A549 (cell line): ENCODE data around the gene ACIN1. TPM values are rescaled to one million over a fixed set of nuclear protein-coding genes. Genes with fewer than 3 reads are reported as not detected.

Experiments
- ATAC-seq, 2 experiments: fragments of 200-7000 bp in 1 of 2; fragments of >200 bp in 1 of 2; cut with Nextera tagmentation in 1 of 2; cut with Tn5 transposase in 1 of 2; 3 replicates each; pipeline versions ENCODE4 v1.8.0 to v1.9.1; 2018 to 2020; ENCODE audit warnings: mild to moderate bottlenecking in 1 of 2, moderate library complexity in 1 of 2
- CTCF ChIA-PET: fragments of 300-600 bp; sonication (Branson Sonifier 250); formaldehyde crosslinking; extraction: SDS; loops from one replicate; lab custom pipeline; 2021; ENCODE audit warnings: antibody characterized with exemption, inconsistent platforms; lab: Yijun Ruan, JAX
- POLR2A ChIA-PET: fragments of 350-600 bp; formaldehyde crosslinking; extraction: SDS; loops from one replicate; lab custom pipeline; 2021; ENCODE audit warnings: antibody characterized with exemption, inconsistent platforms; lab: Yijun Ruan, JAX
- DNase-seq, 2 experiments: peaks; one replicate each; pipeline versions ENCODE4 v3.0.0 to v3.0.0-alpha.2; 2011 to 2016; ENCODE audit warnings: low read depth in 1 of 2, low spot score in 1 of 2
- FAIRE-seq: peaks from 2 replicates; lab custom pipeline; 2011; peaks lifted over from hg19 to GRCh38; lab: Jason Lieb, UNC
- H3K27ac ChIP-seq, 2 experiments: fragments of >200 bp; sonication (Bioruptor Twin); formaldehyde crosslinking; 3 replicates each; pipeline ENCODE4 v1.5.1; 2016 to 2017
- H3K4me1 ChIP-seq: fragments of >200 bp; sonication (Bioruptor Twin); formaldehyde crosslinking; 3 replicates; pipeline ENCODE4 v1.6.1; 2016
- H3K4me2 ChIP-seq: fragments of >200 bp; sonication (Bioruptor Twin); formaldehyde crosslinking; 3 replicates; pipeline ENCODE4 v1.6.1; 2016
- H3K4me3 ChIP-seq: fragments of >200 bp; sonication (Bioruptor Twin); formaldehyde crosslinking; 3 replicates; pipeline ENCODE4 v1.5.1; 2016
- H3K9me3 ChIP-seq: fragments of >200 bp; sonication (Bioruptor Twin); formaldehyde crosslinking; 3 replicates; pipeline ENCODE4 v1.6.1; 2016
- BHLHE40 ChIP-seq: IDR thresholded peaks from 2 replicates; pipeline ENCODE4 v1.6.1; 2012; ENCODE audit warnings: low read depth, low read length, inconsistent platforms
- CBX2 ChIP-seq: fragments of 200-600 bp; sonication (generic); IDR thresholded peaks from 2 replicates; pipeline ENCODE4 v1.6.1; 2016; ENCODE audit warnings: low read depth, mild to moderate bottlenecking, borderline replicate concordance
- CBX8 ChIP-seq: fragments of 200-600 bp; sonication (generic); IDR thresholded peaks from 2 replicates; pipeline ENCODE4 v1.6.1; 2016
- CTCF ChIP-seq: fragments of >200 bp; sonication (Bioruptor Twin); formaldehyde crosslinking; IDR thresholded peaks from 3 replicates; pipeline ENCODE4 v1.5.1; 2016
- E2F6 ChIP-seq: IDR thresholded peaks from 2 replicates; pipeline ENCODE4 v1.6.1; 2012; ENCODE audit warnings: low read depth, borderline replicate concordance
- ELK1 ChIP-seq: fragments of 150-350 bp; IDR thresholded peaks from 2 replicates; pipeline ENCODE4 v1.6.1; 2014; ENCODE audit warnings: low read depth, mild to moderate bottlenecking, low read length
- EP300 ChIP-seq, 2 experiments: fragments of >200 bp; sonication (Bioruptor Twin); formaldehyde crosslinking; IDR thresholded peaks; 2 replicates in 1 of 2; 3 replicates in 1 of 2; pipeline ENCODE4 v1.6.1; 2016 to 2017
- HDAC2 ChIP-seq: fragments of 200-600 bp; sonication (generic); IDR thresholded peaks from 2 replicates; pipeline ENCODE4 v1.6.1; 2016
- HOXB5 ChIP-seq: fragments of 250-450 bp; sonication (Bioruptor Pico); IDR thresholded peaks from 2 replicates; pipeline ENCODE4 v1.5.0; 2020; ENCODE audit warnings: mild to moderate bottlenecking, moderate library complexity
- MAFK ChIP-seq: fragments of 450-650 bp; IDR thresholded peaks from 2 replicates; pipeline ENCODE4 v1.6.1; 2014; ENCODE audit not compliant: partially characterized antibody
- NFE2L2 ChIP-seq: fragments of 150-350 bp; conservative IDR thresholded peaks from 2 replicates; pipeline ENCODE4 v1.6.1; 2014; ENCODE audit warnings: low read length
- NPAS2 ChIP-seq: fragments of 250-450 bp; sonication (Bioruptor Pico); IDR thresholded peaks from 2 replicates; pipeline ENCODE4 v1.8.0; 2022; ENCODE audit warnings: mild to moderate bottlenecking, moderate library complexity, borderline replicate concordance
- PHF8 ChIP-seq: fragments of 200-600 bp; sonication (generic); IDR thresholded peaks from 2 replicates; pipeline ENCODE4 v1.6.1; 2016; ENCODE audit warnings: low read depth, mild to moderate bottlenecking, antibody characterized with exemption, moderate library complexity, borderline replicate concordance
- REST ChIP-seq: fragments of 200-600 bp; sonication (generic); IDR thresholded peaks from 2 replicates; pipeline ENCODE4 v1.6.1; 2016; ENCODE audit warnings: antibody characterized with exemption, mild to moderate bottlenecking, moderate library complexity
- RFX5 ChIP-seq: fragments of 450-650 bp; IDR thresholded peaks from 2 replicates; pipeline ENCODE4 v1.7.1; 2014; ENCODE audit warnings: antibody characterized with exemption, mild to moderate bottlenecking, moderate library complexity
- SMC3 ChIP-seq: fragments of >200 bp; sonication (Bioruptor Twin); formaldehyde crosslinking; IDR thresholded peaks from 3 replicates; pipeline ENCODE4 v1.6.1; 2018; ENCODE audit warnings: inconsistent platforms
- SREBF2 ChIP-seq: fragments of 450-650 bp; IDR thresholded peaks from 2 replicates; pipeline ENCODE4 v1.6.1; 2014; ENCODE audit warnings: mild to moderate bottlenecking, moderate library complexity
- USF2 ChIP-seq: fragments of 450-650 bp; IDR thresholded peaks from 2 replicates; pipeline ENCODE4 v1.6.1; 2014; ENCODE audit warnings: antibody characterized with exemption
- ZNF302 ChIP-seq: fragments of 250-450 bp; sonication (Bioruptor Pico); IDR thresholded peaks from 2 replicates; pipeline ENCODE4 v1.9.0; 2021; ENCODE audit warnings: inconsistent platforms, mild to moderate bottlenecking, moderate library complexity
- WGBS: methylation state at CpG from one replicate; pipeline ENCODE4 v1.1.6; 2017; ENCODE audit errors: missing lambda C conversion rate; 5-methylcytosine and 5-hydroxymethylcytosine counted together
- polyA plus RNA-seq, 4 experiments: library from polyadenylated mRNA; depleted of rRNA in 3 of 4; stranded (reverse); fragments of >200 nt; fragmentation: RNase III in 1 of 4; extraction: RNeasy Plus Mini Kit Qiagen cat#74134 plus additional on column Dnase treatment in 1 of 4; gene quantifications; 2 replicates in 3 of 4; 3 replicates in 1 of 4; pipeline ENCODE4 v1.2.3, GENCODE V29; 2011 to 2017

The ACIN1 gene
- polyA plus RNA-seq, 2 of the 4 experiments (the other 2 are of a cell fraction): 140 to 147 TPM

GRCh38 chr14:23102801-23103200 is 7.9 kb upstream of the ACIN1 start:
- 72% methylated on average over 2 of the region's 2 CpGs for WGBS
- Histone ChIP-seq H3K27ac (no peak overlapping the region), H3K4me1 (no peaks in the 10 kb centered on the region), H3K4me3 (no peak overlapping the region), H3K4me2 (no peak overlapping the region), H3K9me3 (no peaks in the 10 kb centered on the region)
- CTCF ChIA-PET: interaction anchor here (0.9 to 8.3 kb wide), 9 partner anchors 10 to 192 kb away, joined by 3 to 56 read pairs (median 8); no protein-coding TSS in a partner anchor
- ATAC-seq (no peak), DNase-seq (no peak), FAIRE-seq (no peak)
- POLR2A ChIA-PET: no interaction called here
- TF ChIP-seq NFE2L2: no peak
- no peak for TF ChIP-seq SREBF2
- no peak for TF ChIP-seq CBX2
- no peak for TF ChIP-seq MAFK
- no peak for TF ChIP-seq ZNF302 (CRISPR knock-in tag)
- TF ChIP-seq USF2: no peak
- TF ChIP-seq ELK1: no peak
- no peak for TF ChIP-seq HOXB5 (CRISPR knock-in tag)
- TF ChIP-seq HDAC2: no peak
- no peak for TF ChIP-seq RFX5
- TF ChIP-seq CTCF: no peak

- TF ChIP-seq E2F6 (no peak), NPAS2 (CRISPR knock-in tag) (no peak), BHLHE40 (no peak), ELK1 (no peak), CBX8 (no peak), SMC3 (no peak), PHF8 (no peak), REST (no peak), EP300 (IDR thresholded peaks at IDR 0.05) (no peak)
- ChIA-PET POLR2A (no interaction called here), CTCF (interaction anchor here (0.7 to 8.3 kb wide), 12 partner anchors 8 to 118 kb away, joined by 3 to 56 read pairs (median 8); no protein-coding TSS in a partner anchor)
- no peak for DNase-seq
- FAIRE-seq: no peak
- Histone ChIP-seq H3K4me1 (peaks cover under 1% of the 10 kb centered on the region; the same call in 1 of the 3 replicates), H3K4me3 (no peak overlapping the region), H3K9me3 (no peaks in the 10 kb centered on the region), H3K4me2 (no peak overlapping the region), H3K27ac (no peak overlapping the region)
- WGBS: 79% methylated on average over 10 of the region's 10 CpGs
- no peak; a peak in 1 of 6 replicates for ATAC-seq
These were observed 7.2 kb upstream of the ACIN1 start for GRCh38 chr14:23101986-23102625.
